Upper lobe of right lung (tissue), 1 donor: ENCODE measurements around the gene CYP24A1. TPM values are rescaled to one million over a fixed set of nuclear protein-coding genes. Genes with fewer than 3 reads are reported as not detected.

Source experiments
- ATAC-seq: fragments of 200-7000 bp; cut with Tn5 transposase; one replicate; pipeline ENCODE4 v1.9.1; 2020; ENCODE audit warnings: mild to moderate bottlenecking, moderate library complexity
- DNase-seq: peaks from one replicate; pipeline ENCODE4 v3.0.0-alpha.2; 2020
- H3K27ac ChIP-seq: fragments of 200-600 bp; one replicate; pipeline ENCODE4 v1.8.0; 2022
- H3K27me3 ChIP-seq: fragments of 200-600 bp; one replicate; pipeline ENCODE4 v1.8.0; 2022; ENCODE audit warnings: mild to moderate bottlenecking
- H3K36me3 ChIP-seq: fragments of 200-600 bp; one replicate; pipeline ENCODE4 v1.8.0; 2022
- H3K4me1 ChIP-seq: fragments of 200-600 bp; one replicate; pipeline ENCODE4 v1.8.0; 2022
- H3K4me3 ChIP-seq: fragments of 200-600 bp; one replicate; pipeline ENCODE4 v1.8.0; 2022; ENCODE audit warnings: mild to moderate bottlenecking
- H3K9me3 ChIP-seq: fragments of 200-600 bp; one replicate; pipeline ENCODE4 v1.8.0; 2022
- CTCF ChIP-seq: fragments of 200-600 bp; IDR thresholded peaks from one replicate; pipeline ENCODE4 v1.8.0; 2022; ENCODE audit warnings: antibody characterized with exemption
- intact Hi-C: fragments of 100-400 bp; cut with DNase I; formaldehyde crosslinking; loops from one replicate; pipeline ENCODE4 v1.11.0; 2022
- total RNA-seq: library from RNA; stranded (reverse); fragmentation: NEBNext Ultra II Directional; extraction: Animal tissue kit (Norgen Biotek cat#: 25700); gene quantifications from one replicate; pipeline ENCODE4 v1.2.1, GENCODE V29; 2021
- donor health status: DM: no; HTN: yes; CAD: no; lungs with severe emphysema.

Gene CYP24A1
- total RNA-seq, 1 donor from 2014 or later, result 0.17 TPM

DNA sequence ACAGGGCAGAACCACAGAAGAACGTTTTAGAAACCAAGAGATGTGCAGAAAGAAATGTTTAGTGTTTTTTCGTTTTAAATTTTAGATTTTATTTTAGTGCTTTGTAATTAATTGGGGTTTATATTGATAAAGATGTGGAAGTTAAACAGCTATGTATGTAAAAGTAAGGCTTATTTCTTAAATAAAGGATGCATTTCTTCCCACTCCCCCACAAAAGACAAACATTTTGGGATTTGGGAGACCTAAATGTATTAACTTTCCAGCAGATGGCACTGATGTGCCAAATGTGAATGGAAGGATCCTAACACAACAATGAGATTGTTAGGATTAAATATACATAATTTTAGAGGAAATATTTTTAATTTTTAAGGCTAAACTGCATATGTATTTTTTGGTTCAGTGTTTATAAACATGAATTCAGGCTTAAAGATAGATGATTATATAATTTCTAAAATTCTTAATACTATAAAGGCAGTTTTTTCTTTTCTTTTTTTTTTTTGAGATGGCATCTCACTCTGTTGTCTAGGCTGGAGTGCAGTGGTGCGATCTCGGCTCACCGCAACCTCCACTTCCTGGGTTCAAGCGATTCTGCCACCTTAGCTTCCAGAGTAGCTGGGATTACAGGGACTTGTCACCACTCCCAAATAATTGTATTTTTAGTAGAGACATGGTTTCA, 46.1 kb upstream of the CYP24A1 start:
- ATAC-seq, result no peak
- intact Hi-C loops, result loop anchor here (5.0 kb wide), 1 partner anchor 427 kb away; no protein-coding TSS in a partner anchor
- H3K27me3 ChIP-seq, result no peaks in the 10 kb centered on the region
- peaks cover 33% of the 10 kb centered on the region for H3K36me3 ChIP-seq
- no peak for DNase-seq
- no peak overlapping the region for H3K27ac ChIP-seq
- no peaks in the 10 kb centered on the region for H3K4me1 ChIP-seq
- peak; percentile 37 for TF ChIP-seq CTCF
- no peaks in the 10 kb centered on the region for H3K9me3 ChIP-seq
- H3K4me3 ChIP-seq, result no peak overlapping the region

GRCh38 chr20:54218470-54218869, 44.7 kb upstream of the CYP24A1 start:
- Histone ChIP-seq H3K4me1 (no peaks in the 10 kb centered on the region), H3K36me3 (peaks cover 33% of the 10 kb centered on the region), H3K4me3 (no peak overlapping the region), H3K9me3 (no peaks in the 10 kb centered on the region), H3K27me3 (no peaks in the 10 kb centered on the region), H3K27ac (no peak overlapping the region)
- no peak for ATAC-seq
- intact Hi-C loops, result no loop called here
- DNase-seq, result no peak
- no peak for TF ChIP-seq CTCF

- intact Hi-C loops, result no loop called here
- no peak for TF ChIP-seq CTCF
- Histone ChIP-seq H3K36me3 (peaks cover 33% of the 10 kb centered on the region), H3K4me1 (no peaks in the 10 kb centered on the region), H3K27me3 (no peaks in the 10 kb centered on the region), H3K9me3 (no peaks in the 10 kb centered on the region), H3K4me3 (no peak overlapping the region), H3K27ac (no peak overlapping the region)
- DNase-seq (no peak), ATAC-seq (no peak)
These were observed 44.0 kb upstream of the CYP24A1 start for GRCh38 chr20:54217762-54218161.

DNA sequence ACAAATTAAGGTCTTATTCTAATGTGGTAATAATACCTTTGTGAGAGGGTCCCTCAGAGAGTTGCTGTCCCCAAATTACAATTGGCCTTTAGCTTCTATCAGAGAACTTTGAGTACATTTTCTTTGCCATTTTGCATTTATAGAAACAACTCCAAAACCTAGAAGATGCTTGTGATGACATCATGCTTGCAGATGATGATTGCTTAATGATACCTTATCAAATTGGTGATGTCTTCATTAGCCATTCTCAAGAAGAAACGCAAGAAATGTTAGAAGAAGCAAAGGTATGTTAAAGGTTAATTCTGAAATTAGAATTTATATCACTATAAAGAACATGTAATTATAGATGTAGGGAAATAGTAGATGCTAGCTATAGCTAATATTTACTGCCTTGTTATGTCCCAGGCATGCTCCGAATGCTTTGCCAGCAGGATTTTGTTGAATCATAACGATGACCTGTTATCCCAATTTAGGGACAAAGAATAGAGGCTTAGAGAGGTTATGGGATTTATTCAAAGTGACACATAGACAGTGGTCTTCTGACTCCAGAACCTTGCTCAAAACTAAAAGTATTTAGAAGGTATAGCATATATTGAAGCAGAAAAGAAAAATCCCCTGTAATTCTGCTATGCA, 41.5 kb upstream of the CYP24A1 start:
- no peak overlapping the region for H3K27ac ChIP-seq
- intact Hi-C loops, result no loop called here
- no peaks in the 10 kb centered on the region for H3K9me3 ChIP-seq
- H3K27me3 ChIP-seq, result no peaks in the 10 kb centered on the region
- ATAC-seq (no peak), DNase-seq (no peak)
- no peak overlapping the region for H3K4me3 ChIP-seq
- no peaks in the 10 kb centered on the region for H3K4me1 ChIP-seq
- TF ChIP-seq CTCF, result no peak
- H3K36me3 ChIP-seq, result peaks cover 30% of the 10 kb centered on the region

- H3K9me3 ChIP-seq, result no peaks in the 10 kb centered on the region
- intact Hi-C loops, result no loop called here
- no peak for TF ChIP-seq CTCF
- H3K27me3 ChIP-seq, result no peaks in the 10 kb centered on the region
- H3K27ac ChIP-seq, result no peak overlapping the region
- H3K4me3 ChIP-seq, result no peak overlapping the region
- H3K4me1 ChIP-seq, result peaks cover 5% of the 10 kb centered on the region
- H3K36me3 ChIP-seq, result peaks cover 26% of the 10 kb centered on the region
- DNase-seq (no peak), ATAC-seq (no peak)
These were observed 40.8 kb upstream of the CYP24A1 start for GRCh38 chr20:54214566-54214965.
